Panc1 (cell line): Measurements from ENCODE around the gene MGMT. TPM values are rescaled to one million over a fixed set of nuclear protein-coding genes. Genes with fewer than 3 reads are reported as not detected.

Source experiments
- ATAC-seq: fragments of 200-7000 bp; cut with Tn5 transposase; 2 replicates; pipeline ENCODE4 v1.9.1; 2020; ENCODE audit warnings: mild to moderate bottlenecking, moderate library complexity
- BruUV-seq: library from RNA; stranded (reverse); fragments of 400-500 nt; replicated peaks from 2 replicates; lab custom pipeline; 2021; lab: Mats Ljungman, UMichigan
- CTCF ChIA-PET: fragments of 300-600 bp; sonication (Branson Sonifier 250); formaldehyde crosslinking; loops from one replicate; lab custom pipeline; 2022; ENCODE audit warnings: antibody characterized with exemption; lab: Charles Lee
- POLR2A ChIA-PET: fragments of 300-600 bp; sonication (Branson Sonifier 250); formaldehyde crosslinking; loops from one replicate; lab custom pipeline; 2022; ENCODE audit warnings: antibody characterized with exemption; lab: Charles Lee
- DNase-seq: peaks from one replicate; pipeline ENCODE4 v3.0.0-alpha.2; 2010; ENCODE audit warnings: low read depth, low spot score
- H3K27ac ChIP-seq: 2 replicates; pipeline ENCODE4 v1.5.1; 2011; ENCODE audit warnings: mild to moderate bottlenecking, low read length, inconsistent platforms
- H3K27me3 ChIP-seq: fragments of 200-500 bp; sonication (Bioruptor generic); 2 replicates; pipeline ENCODE4 v1.6.0; 2014; ENCODE audit warnings: low read length, inconsistent platforms; ENCODE audit not compliant: control insufficient read depth, insufficient read depth
- H3K36me3 ChIP-seq: fragments of 200-500 bp; sonication (Bioruptor generic); 2 replicates; pipeline ENCODE4 v1.5.1; 2014; ENCODE audit warnings: inconsistent platforms, mild to moderate bottlenecking, low read length, moderate library complexity; ENCODE audit not compliant: control insufficient read depth, insufficient read depth
- H3K4me1 ChIP-seq: 2 replicates; pipeline ENCODE4 v1.5.1; 2011; ENCODE audit warnings: inconsistent platforms, mild to moderate bottlenecking, low read length, moderate library complexity; ENCODE audit not compliant: control insufficient read depth, insufficient read depth
- H3K4me3 ChIP-seq, 2 experiments: 2 replicates each; pipeline ENCODE4 v1.5.1; 2011 to 2012; ENCODE audit warnings: low read depth in 2 of 2, low read length in 2 of 2, mild to moderate bottlenecking in 2 of 2, inconsistent platforms in 1 of 2, moderate library complexity in 1 of 2
- H3K9me3 ChIP-seq: fragments of 200-500 bp; sonication (Bioruptor generic); 2 replicates; pipeline ENCODE4 v1.5.1; 2014; ENCODE audit warnings: low read depth, mild to moderate bottlenecking, inconsistent platforms, low read length, moderate library complexity; ENCODE audit not compliant: control insufficient read depth, insufficient read depth
- POLR2AphosphoS5 ChIP-seq: IDR thresholded peaks from 2 replicates; pipeline ENCODE4 v1.6.1; 2012; ENCODE audit warnings: mild to moderate bottlenecking, low read depth, low read length, moderate library complexity
- SIN3A ChIP-seq: IDR thresholded peaks from 2 replicates; pipeline ENCODE4 v1.6.1; 2012; ENCODE audit warnings: low read depth, mild to moderate bottlenecking, low read length, moderate library complexity, borderline replicate concordance; ENCODE audit not compliant: insufficient read depth
- TCF7L2 ChIP-seq: IDR thresholded peaks from 2 replicates; pipeline ENCODE4 v1.6.1; 2011; ENCODE audit warnings: mild to moderate bottlenecking, low read depth, low read length, inconsistent platforms
- in situ Hi-C: cut with HindIII; loops from 2 replicates; pipeline ENCODE4 v1.10.0; 2016; ENCODE audit warnings: low sequenced_read_pairs, low pct_unique_long_range_greater_than_20kb
- intact Hi-C: fragments of 100-400 bp; cut with micrococcal nuclease; formaldehyde crosslinking; loops from one replicate; pipeline ENCODE4 v1.10.0; 2022; ENCODE audit not compliant: unreplicated experiment
- total RNA-seq: library from RNA; stranded (reverse); gene quantifications from one replicate; pipeline ENCODE4 v1.2.1, GENCODE V29; 2021; ENCODE audit not compliant: unreplicated experiment
- TF ChIP-seq, protein P1 (sequence below), 2 experiments: IDR thresholded peaks; 2 replicates each; pipeline ENCODE4 v1.6.1; 2011 to 2012; ENCODE audit warnings: low read depth in 2 of 2, control low read depth in 1 of 2, low read length in 1 of 2, mild to moderate bottlenecking in 1 of 2, moderate library complexity in 1 of 2; ENCODE audit not compliant: insufficient read depth in 1 of 2
- TF ChIP-seq, protein P2 (sequence below): fragments of 450-650 bp; IDR thresholded peaks from 2 replicates; pipeline ENCODE4 v1.5.1; 2017; ENCODE audit warnings: mild to moderate bottlenecking

MGMT gene
- total RNA-seq, 1 experiment from 2014 or later: 27.3 TPM

DNA sequence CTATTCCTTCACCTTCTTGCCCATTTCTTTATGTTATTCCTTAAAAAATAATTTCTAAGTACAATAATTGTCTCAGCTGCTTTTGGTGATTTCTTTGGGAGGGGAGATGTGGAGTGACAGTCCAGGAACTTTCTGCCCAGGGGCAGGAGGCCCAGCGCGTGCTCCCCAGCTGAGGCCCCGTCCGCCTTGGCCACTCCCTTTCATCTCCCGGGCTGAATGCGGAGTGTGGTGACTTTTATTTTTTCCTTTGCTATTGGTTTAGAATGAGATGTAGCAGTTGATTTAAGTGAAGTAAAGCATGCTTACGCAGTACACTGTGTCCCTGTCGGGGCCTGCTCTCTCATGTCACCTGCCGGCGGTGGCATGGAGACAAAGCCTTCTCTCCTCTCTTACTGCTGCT, 141.6 kb downstream of the MGMT start:
- Histone ChIP-seq H3K36me3 (no peaks in the 10 kb centered on the region), H3K27me3 (no peaks in the 10 kb centered on the region), H3K27ac (no peak overlapping the region), H3K4me1 (no peaks in the 10 kb centered on the region), H3K4me3 (no peak overlapping the region), H3K9me3 (no peaks in the 10 kb centered on the region)
- no TSS peak for BruUV-seq
- ChIA-PET CTCF (no interaction called here), POLR2A (no interaction called here)
- in situ Hi-C loops (no loop called here), intact Hi-C loops (no loop called here)
- no peak for DNase-seq
- ATAC-seq: no peak
- no peak for TF ChIP-seq SIN3A
- no peak for TF ChIP-seq TCF7L2
- TF ChIP-seq POLR2AphosphoS5: no peak
- TF ChIP-seq, protein P1, sequence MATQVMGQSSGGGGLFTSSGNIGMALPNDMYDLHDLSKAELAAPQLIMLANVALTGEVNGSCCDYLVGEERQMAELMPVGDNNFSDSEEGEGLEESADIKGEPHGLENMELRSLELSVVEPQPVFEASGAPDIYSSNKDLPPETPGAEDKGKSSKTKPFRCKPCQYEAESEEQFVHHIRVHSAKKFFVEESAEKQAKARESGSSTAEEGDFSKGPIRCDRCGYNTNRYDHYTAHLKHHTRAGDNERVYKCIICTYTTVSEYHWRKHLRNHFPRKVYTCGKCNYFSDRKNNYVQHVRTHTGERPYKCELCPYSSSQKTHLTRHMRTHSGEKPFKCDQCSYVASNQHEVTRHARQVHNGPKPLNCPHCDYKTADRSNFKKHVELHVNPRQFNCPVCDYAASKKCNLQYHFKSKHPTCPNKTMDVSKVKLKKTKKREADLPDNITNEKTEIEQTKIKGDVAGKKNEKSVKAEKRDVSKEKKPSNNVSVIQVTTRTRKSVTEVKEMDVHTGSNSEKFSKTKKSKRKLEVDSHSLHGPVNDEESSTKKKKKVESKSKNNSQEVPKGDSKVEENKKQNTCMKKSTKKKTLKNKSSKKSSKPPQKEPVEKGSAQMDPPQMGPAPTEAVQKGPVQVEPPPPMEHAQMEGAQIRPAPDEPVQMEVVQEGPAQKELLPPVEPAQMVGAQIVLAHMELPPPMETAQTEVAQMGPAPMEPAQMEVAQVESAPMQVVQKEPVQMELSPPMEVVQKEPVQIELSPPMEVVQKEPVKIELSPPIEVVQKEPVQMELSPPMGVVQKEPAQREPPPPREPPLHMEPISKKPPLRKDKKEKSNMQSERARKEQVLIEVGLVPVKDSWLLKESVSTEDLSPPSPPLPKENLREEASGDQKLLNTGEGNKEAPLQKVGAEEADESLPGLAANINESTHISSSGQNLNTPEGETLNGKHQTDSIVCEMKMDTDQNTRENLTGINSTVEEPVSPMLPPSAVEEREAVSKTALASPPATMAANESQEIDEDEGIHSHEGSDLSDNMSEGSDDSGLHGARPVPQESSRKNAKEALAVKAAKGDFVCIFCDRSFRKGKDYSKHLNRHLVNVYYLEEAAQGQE (IDR thresholded peaks at IDR 0.05; ENCODE audit: insufficient read depth in 1 of 2, low read depth in 2 of 2, low read length in 1 of 2): no peak
- TF ChIP-seq, protein P2, sequence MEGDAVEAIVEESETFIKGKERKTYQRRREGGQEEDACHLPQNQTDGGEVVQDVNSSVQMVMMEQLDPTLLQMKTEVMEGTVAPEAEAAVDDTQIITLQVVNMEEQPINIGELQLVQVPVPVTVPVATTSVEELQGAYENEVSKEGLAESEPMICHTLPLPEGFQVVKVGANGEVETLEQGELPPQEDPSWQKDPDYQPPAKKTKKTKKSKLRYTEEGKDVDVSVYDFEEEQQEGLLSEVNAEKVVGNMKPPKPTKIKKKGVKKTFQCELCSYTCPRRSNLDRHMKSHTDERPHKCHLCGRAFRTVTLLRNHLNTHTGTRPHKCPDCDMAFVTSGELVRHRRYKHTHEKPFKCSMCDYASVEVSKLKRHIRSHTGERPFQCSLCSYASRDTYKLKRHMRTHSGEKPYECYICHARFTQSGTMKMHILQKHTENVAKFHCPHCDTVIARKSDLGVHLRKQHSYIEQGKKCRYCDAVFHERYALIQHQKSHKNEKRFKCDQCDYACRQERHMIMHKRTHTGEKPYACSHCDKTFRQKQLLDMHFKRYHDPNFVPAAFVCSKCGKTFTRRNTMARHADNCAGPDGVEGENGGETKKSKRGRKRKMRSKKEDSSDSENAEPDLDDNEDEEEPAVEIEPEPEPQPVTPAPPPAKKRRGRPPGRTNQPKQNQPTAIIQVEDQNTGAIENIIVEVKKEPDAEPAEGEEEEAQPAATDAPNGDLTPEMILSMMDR: no peak

DNA sequence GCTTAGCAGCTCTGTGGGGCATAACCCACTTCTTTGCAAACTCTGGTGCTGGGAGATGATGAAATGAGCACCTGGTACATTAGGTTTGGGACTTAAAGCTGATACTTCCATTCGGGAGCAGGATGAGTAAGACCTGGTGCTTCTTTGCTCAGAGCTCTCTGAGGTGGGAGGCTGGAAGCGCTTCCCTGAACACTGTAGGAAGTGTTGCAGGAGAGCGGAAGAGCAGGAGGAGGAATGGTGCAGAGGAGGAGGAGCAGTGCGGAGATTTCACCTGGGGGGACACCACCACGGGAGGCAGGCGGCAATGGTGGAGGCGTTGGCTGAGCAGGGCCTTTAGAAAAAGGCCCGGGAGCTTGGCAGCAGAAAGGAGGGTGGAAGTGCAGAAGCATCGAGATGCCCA, 142.5 kb downstream of the MGMT start:
- no peaks in the 10 kb centered on the region for H3K36me3 ChIP-seq
- ATAC-seq (no peak), DNase-seq (no peak)
- POLR2A ChIA-PET: no interaction called here
- intact Hi-C loops (no loop called here), in situ Hi-C loops (no loop called here)
- CTCF ChIA-PET: no interaction called here
- no peaks in the 10 kb centered on the region for H3K9me3 ChIP-seq
- no peaks in the 10 kb centered on the region for H3K27me3 ChIP-seq
- H3K27ac ChIP-seq: no peak overlapping the region
- H3K4me3 ChIP-seq: no peak overlapping the region
- H3K4me1 ChIP-seq: no peaks in the 10 kb centered on the region
- TF ChIP-seq, protein P2: no peak
- no TSS peak for BruUV-seq
